ENCODE data around the gene SPATA13. TPM values are rescaled to one million over a fixed set of nuclear protein-coding genes. Genes with fewer than 3 reads are reported as not detected.
A peak's percentile ranks its signal among the peaks of the same experiment; 100 is the strongest.

SPATA13 gene
- total and polyA plus RNA-seq, 12 donors = 3.3 to 21.4 (median 10.2) TPM

- H3K4me1 ChIP-seq = peaks cover 0 to 43% (median 19%) of the 10 kb centered on the region in 9 donors
- H3K9me3 ChIP-seq = no peaks in the 10 kb centered on the region
- ATAC-seq (peak in 7 of 8 donors; percentile 33 to 85 (median 55)), DNase-seq (peak in 1 of 2 donors; percentile 9)
- peak overlapping the region in 7 of 10 donors; percentile 30 to 76 (median 59) for H3K27ac ChIP-seq
- peak overlapping the region in 1 of 10 donors; percentile 10 for H3K4me3 ChIP-seq
- TF ChIP-seq, protein P1, sequence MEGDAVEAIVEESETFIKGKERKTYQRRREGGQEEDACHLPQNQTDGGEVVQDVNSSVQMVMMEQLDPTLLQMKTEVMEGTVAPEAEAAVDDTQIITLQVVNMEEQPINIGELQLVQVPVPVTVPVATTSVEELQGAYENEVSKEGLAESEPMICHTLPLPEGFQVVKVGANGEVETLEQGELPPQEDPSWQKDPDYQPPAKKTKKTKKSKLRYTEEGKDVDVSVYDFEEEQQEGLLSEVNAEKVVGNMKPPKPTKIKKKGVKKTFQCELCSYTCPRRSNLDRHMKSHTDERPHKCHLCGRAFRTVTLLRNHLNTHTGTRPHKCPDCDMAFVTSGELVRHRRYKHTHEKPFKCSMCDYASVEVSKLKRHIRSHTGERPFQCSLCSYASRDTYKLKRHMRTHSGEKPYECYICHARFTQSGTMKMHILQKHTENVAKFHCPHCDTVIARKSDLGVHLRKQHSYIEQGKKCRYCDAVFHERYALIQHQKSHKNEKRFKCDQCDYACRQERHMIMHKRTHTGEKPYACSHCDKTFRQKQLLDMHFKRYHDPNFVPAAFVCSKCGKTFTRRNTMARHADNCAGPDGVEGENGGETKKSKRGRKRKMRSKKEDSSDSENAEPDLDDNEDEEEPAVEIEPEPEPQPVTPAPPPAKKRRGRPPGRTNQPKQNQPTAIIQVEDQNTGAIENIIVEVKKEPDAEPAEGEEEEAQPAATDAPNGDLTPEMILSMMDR (IDR thresholded peaks at IDR 0.05) = no peak
- WGBS, 2 donors = 53 to 68% methylated on average over 9 of the region's 9 CpGs
- H3K27me3 ChIP-seq = peaks cover 0 to 6% (median 3%) of the 10 kb centered on the region in 7 donors
- no peaks in the 10 kb centered on the region for H3K36me3 ChIP-seq
- intact Hi-C loops (cut with DNase I) = loop anchor here in 1 of 10 donors (5.0 kb wide), 1 partner anchor 122 kb away; no protein-coding TSS in a partner anchor
Observed at GRCh38 chr13:24124789-24125476, 35.6 kb upstream of the SPATA13 start.

DNA sequence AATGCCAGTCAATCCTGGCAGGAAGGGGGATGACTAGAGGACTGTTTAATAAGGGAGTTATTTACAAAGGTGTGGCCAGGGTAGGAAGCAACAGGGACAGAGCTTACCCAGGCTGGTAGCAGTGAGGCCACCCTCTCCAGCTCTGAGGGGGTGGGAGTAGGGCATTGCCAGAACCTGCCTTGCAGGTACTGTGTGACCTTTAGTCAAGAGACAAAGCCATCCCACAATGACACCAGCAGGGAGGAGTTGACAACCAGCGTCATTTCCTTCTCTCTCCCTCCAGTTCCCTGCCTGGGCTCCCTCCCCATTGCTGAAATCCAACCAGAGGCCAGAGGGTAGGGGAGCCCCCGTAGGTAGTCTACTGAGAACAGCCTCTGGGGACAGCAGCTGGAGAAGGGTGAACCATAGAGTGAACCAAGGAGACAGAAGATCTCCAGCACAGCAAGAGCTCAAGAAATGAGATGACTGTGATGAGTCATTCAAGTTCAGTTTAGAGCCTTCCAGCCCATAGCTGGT lies 33.3 kb upstream of the SPATA13 start:
- no peaks in the 10 kb centered on the region for H3K36me3 ChIP-seq
- no peak overlapping the region for H3K27ac ChIP-seq
- peaks cover 0 to 9% (median 3%) of the 10 kb centered on the region in 7 donors for H3K27me3 ChIP-seq
- no peak for DNase-seq
- no peak overlapping the region for H3K4me3 ChIP-seq
- TF ChIP-seq, protein P1 (IDR thresholded peaks at IDR 0.05) = no peak
- peaks cover 0 to 14% (median 5%) of the 10 kb centered on the region in 11 donors for H3K9me3 ChIP-seq
- intact Hi-C loops (cut with DNase I) = loop anchor here in 1 of 10 donors (5.0 kb wide), 1 partner anchor 120 kb away; no protein-coding TSS in a partner anchor
- H3K4me1 ChIP-seq = peaks cover 0 to 33% (median 15%) of the 10 kb centered on the region in 9 donors
- 60 to 74% methylated on average over 2 of the region's 2 CpGs for WGBS, 2 donors
- no peak for ATAC-seq

DNA sequence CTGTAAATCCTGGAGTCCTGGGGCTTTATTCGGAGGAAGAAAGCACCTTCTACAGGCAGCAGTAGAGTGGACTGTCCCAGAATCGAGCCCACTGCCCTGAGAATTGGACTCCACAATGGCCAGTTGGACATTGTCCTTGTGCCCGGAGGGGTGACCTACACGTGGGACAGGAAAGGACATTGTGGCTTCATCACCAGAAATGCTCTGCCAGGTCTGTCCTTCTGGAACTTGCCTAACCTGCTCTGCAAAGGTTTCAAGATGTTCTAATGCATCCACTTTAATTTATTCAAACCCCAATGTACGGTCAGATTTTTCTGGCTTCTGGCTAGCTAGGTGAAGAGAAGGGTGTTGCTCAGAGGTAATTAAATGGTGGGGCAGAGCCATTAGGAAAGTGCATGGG lies 32.4 kb upstream of the SPATA13 start:
- Histone ChIP-seq H3K4me1 (peaks cover 0 to 26% (median 10%) of the 10 kb centered on the region in 9 donors), H3K27me3 (peaks cover 0 to 9% (median 3%) of the 10 kb centered on the region in 7 donors), H3K27ac (no peak overlapping the region), H3K36me3 (no peaks in the 10 kb centered on the region), H3K4me3 (no peak overlapping the region), H3K9me3 (peaks cover 0 to 15% (median 5%) of the 10 kb centered on the region in 11 donors)
- no peak for ATAC-seq
- WGBS, 2 donors = 89 to 92% methylated on average over 5 of the region's 5 CpGs
- intact Hi-C loops (cut with DNase I) = loop anchor here in 1 of 10 donors (5.0 kb wide), 1 partner anchor 119 kb away; no protein-coding TSS in a partner anchor
- TF ChIP-seq, protein P1 (IDR thresholded peaks at IDR 0.05) = no peak
- no peak for DNase-seq

- TF ChIP-seq, protein P1 (IDR thresholded peaks at IDR 0.05) = no peak
- H3K9me3 ChIP-seq = peaks cover 0 to 15% (median 5%) of the 10 kb centered on the region in 11 donors
- H3K4me3 ChIP-seq = no peak overlapping the region
- WGBS, 2 donors = 86 to 92% methylated on average over 5 of the region's 5 CpGs
- H3K36me3 ChIP-seq = no peaks in the 10 kb centered on the region
- peaks cover 0 to 18% (median 7%) of the 10 kb centered on the region in 9 donors for H3K4me1 ChIP-seq
- no peak overlapping the region for H3K27ac ChIP-seq
- no peak for DNase-seq
- peaks cover 0 to 9% (median 3%) of the 10 kb centered on the region in 7 donors for H3K27me3 ChIP-seq
- intact Hi-C loops (cut with DNase I) = loop anchor here in 1 of 10 donors (5.0 kb wide), 1 partner anchor 118 kb away; no protein-coding TSS in a partner anchor
- no peak for ATAC-seq
Observed at GRCh38 chr13:24128962-24129361, 31.6 kb upstream of the SPATA13 start.
